GM13976 (cell line): ENCODE results near the gene PSME3IP1.
"Not testable (repeated sequence)": the region's sequence is repeated elsewhere in the genome, so short reads cannot be mapped to it uniquely, and the experiment has no call there.

Experiments used
- DNase-seq: peaks from one replicate; pipeline ENCODE4 v3.0.0; 2012; ENCODE audit warnings: low spot score
- CTCF ChIP-seq: IDR thresholded peaks from 2 replicates; pipeline ENCODE4 v1.5.1; 2012; ENCODE audit warnings: borderline replicate concordance, mild to moderate bottlenecking; ENCODE audit not compliant: insufficient read depth; ENCODE audit errors: extremely low read depth, missing control alignments, control extremely low read depth
- in situ Hi-C: fragments of 300-500 bp; cut with MboI; formaldehyde crosslinking; loops from one replicate; pipeline ENCODE4 v1.12.0; 2022; ENCODE audit warnings: low sequenced_read_pairs, mixed read lengths, inconsistent platforms; ENCODE audit not compliant: unreplicated experiment

PSME3IP1 gene

DNA sequence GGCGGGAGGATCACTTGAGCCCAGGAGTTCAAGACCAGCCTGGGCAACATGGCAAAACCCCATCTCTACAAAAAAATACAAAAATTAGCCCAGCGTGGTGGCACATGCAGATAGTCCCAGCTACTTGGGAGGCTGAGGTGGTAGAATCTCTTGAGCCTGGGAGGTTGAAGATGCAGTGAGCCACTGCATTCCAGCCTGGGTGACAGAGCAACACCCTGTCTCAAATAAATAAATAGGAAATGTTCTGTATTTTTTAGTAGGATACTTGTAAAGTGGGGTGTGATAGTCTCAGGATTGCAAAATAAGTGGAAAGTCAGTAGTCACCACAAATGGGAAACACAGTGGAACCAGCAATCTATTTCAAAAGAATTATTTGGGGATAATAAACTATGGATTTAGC lies 4.3 kb upstream of the PSME3IP1 start:
- in situ Hi-C loops = no loop called here
- TF ChIP-seq CTCF = no peak
- no peak for DNase-seq

- in situ Hi-C loops, DNase-seq: not testable (repeated sequence)
These were observed 3.7 kb upstream of the PSME3IP1 start for GRCh38 chr16:57189527-57189926.

DNA sequence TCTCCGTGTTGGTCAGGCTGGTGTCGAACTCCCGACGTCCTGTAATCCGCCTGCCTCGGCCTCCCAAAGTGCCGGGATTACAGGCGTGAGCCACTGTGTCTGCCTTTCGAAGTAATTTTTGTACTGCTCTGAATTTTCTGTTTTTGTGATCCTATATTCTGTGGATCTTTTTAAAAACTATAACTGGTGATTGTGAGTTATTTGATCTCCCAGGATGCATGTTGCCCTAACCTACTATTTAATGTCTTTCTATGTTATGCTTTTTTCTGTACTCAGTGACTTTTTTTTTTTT lies 2.8 kb upstream of the PSME3IP1 start:
- no peak for DNase-seq
- TF ChIP-seq CTCF = no peak
- in situ Hi-C loops = no loop called here

GRCh38 chr16:57187902-57188710 lies 2.3 kb upstream of the PSME3IP1 start:
- in situ Hi-C loops, DNase-seq: not testable (repeated sequence)

GRCh38 chr16:57186872-57187854 lies 1.3 kb upstream of the PSME3IP1 start:
- DNase-seq = peak; percentile 55
- in situ Hi-C loops = no loop called here
- no peak for TF ChIP-seq CTCF

GRCh38 chr16:57185446-57185944 lies 344 bp downstream of the PSME3IP1 start:
- peak; percentile 61 for DNase-seq
- in situ Hi-C loops = no loop called here
- TF ChIP-seq CTCF = no peak

DNA sequence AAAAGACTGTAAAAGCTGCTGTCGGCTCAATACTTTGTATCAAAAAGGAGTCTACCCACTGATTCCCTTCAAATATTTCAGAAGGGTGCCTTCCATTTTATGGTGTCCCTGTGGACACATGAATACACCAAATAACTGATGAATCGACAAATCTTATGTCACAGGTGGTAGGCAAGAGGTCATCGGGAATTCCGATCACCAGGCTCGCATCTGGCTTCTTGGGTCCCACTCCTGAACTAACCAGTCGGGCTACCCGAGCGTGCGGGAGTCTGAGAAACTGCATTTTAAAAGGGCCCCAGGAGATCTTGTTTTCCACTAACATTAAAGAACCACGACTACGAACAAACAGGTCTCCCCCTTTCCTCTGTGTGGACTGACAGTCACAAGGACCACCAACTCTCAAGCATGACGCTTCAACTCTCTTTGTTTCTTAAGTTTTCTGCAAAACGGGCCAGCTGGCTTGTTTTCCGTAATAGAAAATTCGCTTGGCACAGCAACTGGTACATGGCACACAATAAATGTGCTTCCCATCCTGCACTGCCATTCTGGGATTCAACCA lies 873 bp downstream of the PSME3IP1 start:
- no peak for TF ChIP-seq CTCF
- in situ Hi-C loops = no loop called here
- DNase-seq = no peak
